CD4-positive, alpha-beta memory T cell (primary cell): ENCODE results near the gene RHCG. TPM values are rescaled to one million over a fixed set of nuclear protein-coding genes. Genes with fewer than 3 reads are reported as not detected.

Experiments
- CTCF ChIA-PET: fragments of 350-600 bp; sonication (Branson Sonifier 250); formaldehyde crosslinking; loops from one replicate; lab custom pipeline; 2021; ENCODE audit warnings: inconsistent platforms; ENCODE audit not compliant: partially characterized antibody; lab: Charles Lee
- POLR2A ChIA-PET: fragments of 350-600 bp; sonication (Branson Sonifier 250); formaldehyde crosslinking; loops from one replicate; lab custom pipeline; 2021; ENCODE audit not compliant: partially characterized antibody; lab: Charles Lee
- DNase-seq, 5 donors: peaks; one replicate each; pipeline versions ENCODE4 v3.0.0 to v3.0.0-alpha.2; 2020 to 2022; ENCODE audit warnings: mixed read lengths in 1 of 5
- H3K27ac ChIP-seq: one replicate; pipeline ENCODE4 v1.7.0; 2013; ENCODE audit warnings: low read depth, low read length
- H3K27me3 ChIP-seq: 2 replicates; pipeline ENCODE4 v1.7.0; 2013; ENCODE audit warnings: mild to moderate bottlenecking, low read length, moderate library complexity; ENCODE audit not compliant: insufficient read depth
- H3K36me3 ChIP-seq: 2 replicates; pipeline ENCODE4 v1.7.0; 2013; ENCODE audit warnings: mild to moderate bottlenecking, low read length, moderate library complexity; ENCODE audit not compliant: insufficient read depth
- H3K4me1 ChIP-seq: 2 replicates; pipeline ENCODE4 v1.7.0; 2013; ENCODE audit warnings: mild to moderate bottlenecking, low read length, moderate library complexity; ENCODE audit not compliant: insufficient read depth
- H3K4me3 ChIP-seq, 2 donors: one replicate each; pipeline ENCODE4 v1.7.0; 2013; ENCODE audit warnings: low read length in 2 of 2, mild to moderate bottlenecking in 1 of 2
- H3K9me3 ChIP-seq, 2 donors: one replicate each; pipeline ENCODE4 v1.7.0; 2013; ENCODE audit warnings: low read length in 2 of 2, control low read depth in 1 of 2; ENCODE audit not compliant: control insufficient read depth in 1 of 2
- H3K27ac Mint-ChIP-seq, 7 donors: one replicate each; pipeline ENCODE4 v1.8.0; 2020 to 2021; ENCODE audit warnings: mixed read lengths in 7 of 7, mild to moderate bottlenecking in 6 of 7, inconsistent platforms in 3 of 7, moderate library complexity in 3 of 7
- H3K27me3 Mint-ChIP-seq, 2 donors: one replicate each; pipeline ENCODE4 v1.8.0; 2020 to 2021; ENCODE audit warnings: mixed read lengths in 2 of 2
- H3K36me3 Mint-ChIP-seq, 2 donors: one replicate each; pipeline ENCODE4 v1.8.0; 2020 to 2021; ENCODE audit warnings: mixed read lengths in 2 of 2, inconsistent platforms in 1 of 2, mild to moderate bottlenecking in 1 of 2
- H3K4me1 Mint-ChIP-seq, 4 donors: one replicate each; pipeline ENCODE4 v1.8.0; 2020 to 2021; ENCODE audit warnings: mixed read lengths in 4 of 4, mild to moderate bottlenecking in 1 of 4
- H3K4me3 Mint-ChIP-seq, 8 donors: one replicate each; pipeline ENCODE4 v1.8.0; 2020 to 2021; ENCODE audit warnings: mixed read lengths in 8 of 8, mild to moderate bottlenecking in 7 of 8, moderate library complexity in 6 of 8, inconsistent platforms in 3 of 8
- H3K9me3 Mint-ChIP-seq, 8 donors: one replicate each; pipeline ENCODE4 v1.8.0; 2020 to 2021; ENCODE audit warnings: mixed read lengths in 8 of 8, mild to moderate bottlenecking in 5 of 8, inconsistent platforms in 3 of 8, moderate library complexity in 1 of 8
- intact Hi-C: fragments of 100-400 bp; cut with micrococcal nuclease; formaldehyde crosslinking; loops from one replicate; pipeline ENCODE4 v1.15.1; 2023
- polyA plus RNA-seq, 2 donors: library from polyadenylated mRNA; unstranded; fragments of 300-500 nt; fragmentation: Illumina TruSeq; gene quantifications; one replicate each; pipeline ENCODE4 v1.2.3, GENCODE V29; 2021
- total RNA-seq, 2 experiments: library from RNA; stranded (reverse); gene quantifications; one replicate each; pipeline ENCODE4 v1.2.3, GENCODE V29; 2021

The RHCG gene
- total and polyA plus RNA-seq, 4 experiments from 2014 or later, result not detected

DNA sequence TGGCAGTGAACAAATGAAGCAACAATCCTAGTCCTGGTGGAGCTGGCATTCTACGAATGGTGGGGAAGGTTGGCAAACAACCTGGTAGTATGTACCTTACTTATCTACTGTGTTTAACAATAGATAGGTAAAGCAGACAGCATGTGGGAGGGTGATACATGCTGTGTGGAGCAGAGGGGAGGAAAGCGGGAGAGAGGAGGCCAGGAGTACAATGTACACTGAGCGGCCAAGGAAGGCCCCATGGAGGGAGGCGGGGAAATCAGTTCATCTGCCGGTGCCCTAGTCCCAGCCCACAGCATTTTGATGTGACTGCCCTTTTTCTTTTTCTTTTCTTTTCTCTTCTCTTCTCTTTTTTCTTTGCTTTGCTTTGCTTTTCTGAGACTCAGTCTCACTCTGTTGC, 5.3 kb upstream of the RHCG start:
- peaks cover 12% of the 10 kb centered on the region for H3K27me3 ChIP-seq
- Mint-ChIP-seq H3K4me1 (peaks cover 0 to 3% (median 3%) of the 10 kb centered on the region in 4 donors), H3K4me3 (no peak overlapping the region), H3K9me3 (peaks cover 0 to 2% (median 0%) of the 10 kb centered on the region in 8 donors), H3K27me3 (peaks cover 26 to 46% of the 10 kb centered on the region in 2 donors), H3K27ac (no peak overlapping the region), H3K36me3 (no peaks in the 10 kb centered on the region)
- DNase-seq, result no peak
- no peak overlapping the region for H3K4me3 ChIP-seq
- no peaks in the 10 kb centered on the region for H3K4me1 ChIP-seq
- intact Hi-C loops, result no loop called here
- ChIA-PET CTCF (interaction anchor here (1.0 kb wide), 1 partner anchor 10 kb away, joined by 3 read pairs; no protein-coding TSS in a partner anchor), POLR2A (no interaction called here)
- no peak overlapping the region for H3K27ac ChIP-seq
- no peaks in the 10 kb centered on the region for H3K36me3 ChIP-seq
- no peaks in the 10 kb centered on the region for H3K9me3 ChIP-seq

DNA sequence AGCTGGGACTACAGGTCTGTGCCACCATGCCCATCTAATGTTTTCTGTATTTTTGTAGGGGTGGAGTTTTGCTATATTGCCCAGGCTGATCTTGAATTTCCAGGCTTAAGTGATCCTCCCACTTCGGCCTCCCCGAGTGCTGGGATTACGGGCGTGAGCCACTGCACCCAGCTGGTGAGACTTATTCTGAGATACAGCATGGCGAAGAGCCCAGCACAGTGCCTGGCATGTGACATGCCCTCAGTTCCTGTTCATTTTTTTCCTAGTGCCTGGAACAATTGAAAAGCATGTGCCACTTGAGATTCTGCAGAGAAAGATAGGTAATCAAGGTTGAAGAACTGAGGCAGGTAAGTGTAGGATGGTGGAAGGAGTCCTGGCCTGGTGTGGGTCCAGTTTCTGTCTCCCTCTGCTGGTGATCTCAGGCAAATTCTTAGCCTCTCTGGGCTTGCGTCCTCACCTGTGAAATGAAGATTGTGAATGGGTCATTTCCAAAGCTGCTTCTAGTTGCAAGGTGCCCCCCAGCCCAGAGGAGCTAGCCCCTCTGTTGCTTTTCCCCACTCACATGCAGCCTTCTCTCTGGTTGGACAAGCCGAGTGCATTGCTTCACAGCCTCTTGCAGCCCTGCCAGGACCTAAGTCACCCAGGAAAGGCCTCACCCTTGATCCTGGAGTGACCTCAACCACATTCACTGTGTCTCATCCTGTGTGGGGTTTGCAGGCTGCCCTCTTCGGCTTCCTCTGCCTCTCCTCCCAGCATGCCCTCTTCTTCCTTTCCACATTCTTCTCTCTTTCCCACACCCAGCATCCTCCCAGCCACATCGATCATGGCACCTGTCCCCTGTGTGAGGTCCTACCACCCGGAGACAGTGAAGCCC, 4.3 kb upstream of the RHCG start:
- Mint-ChIP-seq H3K27me3 (peaks cover 28 to 48% of the 10 kb centered on the region in 2 donors), H3K36me3 (no peaks in the 10 kb centered on the region), H3K4me3 (no peak overlapping the region), H3K9me3 (no peaks in the 10 kb centered on the region), H3K4me1 (peaks cover 3 to 12% (median 6%) of the 10 kb centered on the region in 4 donors), H3K27ac (no peak overlapping the region)
- Histone ChIP-seq H3K4me3 (no peak overlapping the region), H3K27ac (no peak overlapping the region), H3K4me1 (no peaks in the 10 kb centered on the region), H3K27me3 (peaks cover 19% of the 10 kb centered on the region), H3K9me3 (no peaks in the 10 kb centered on the region), H3K36me3 (no peaks in the 10 kb centered on the region)
- intact Hi-C loops, result no loop called here
- ChIA-PET CTCF (no interaction called here), POLR2A (no interaction called here)
- DNase-seq, result no peak

DNA sequence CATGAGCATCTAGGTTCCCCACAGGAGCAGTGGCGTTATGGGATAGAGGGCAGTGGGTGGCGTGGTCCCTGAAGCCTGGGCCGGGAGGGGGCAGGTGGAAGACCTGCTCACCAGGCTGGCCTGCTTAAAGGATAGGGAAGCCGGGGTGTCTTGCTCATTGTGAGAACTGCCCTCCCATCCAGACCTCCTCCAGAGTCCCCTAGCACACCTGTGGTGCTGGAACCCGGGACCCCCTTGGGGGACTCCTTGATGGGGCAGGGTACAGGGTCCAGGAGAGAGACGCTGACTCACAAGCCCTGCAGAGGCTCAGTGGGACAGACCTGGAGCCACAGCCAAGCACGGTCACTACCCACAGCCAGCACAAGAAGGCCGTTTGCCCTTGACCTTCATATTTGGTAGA, 2.8 kb upstream of the RHCG start:
- no peak for DNase-seq
- Mint-ChIP-seq H3K9me3 (no peaks in the 10 kb centered on the region), H3K27me3 (peaks cover 31 to 49% of the 10 kb centered on the region in 2 donors), H3K4me1 (peaks cover 3 to 14% (median 7%) of the 10 kb centered on the region in 4 donors), H3K27ac (no peak overlapping the region), H3K36me3 (no peaks in the 10 kb centered on the region), H3K4me3 (no peak overlapping the region)
- H3K4me3 ChIP-seq, result no peak overlapping the region
- CTCF ChIA-PET, result no interaction called here
- intact Hi-C loops, result no loop called here
- POLR2A ChIA-PET, result no interaction called here
- no peaks in the 10 kb centered on the region for H3K4me1 ChIP-seq
- H3K36me3 ChIP-seq, result no peaks in the 10 kb centered on the region
- H3K27ac ChIP-seq, result no peak overlapping the region
- H3K9me3 ChIP-seq, result no peaks in the 10 kb centered on the region
- H3K27me3 ChIP-seq, result peaks cover 26% of the 10 kb centered on the region

DNA sequence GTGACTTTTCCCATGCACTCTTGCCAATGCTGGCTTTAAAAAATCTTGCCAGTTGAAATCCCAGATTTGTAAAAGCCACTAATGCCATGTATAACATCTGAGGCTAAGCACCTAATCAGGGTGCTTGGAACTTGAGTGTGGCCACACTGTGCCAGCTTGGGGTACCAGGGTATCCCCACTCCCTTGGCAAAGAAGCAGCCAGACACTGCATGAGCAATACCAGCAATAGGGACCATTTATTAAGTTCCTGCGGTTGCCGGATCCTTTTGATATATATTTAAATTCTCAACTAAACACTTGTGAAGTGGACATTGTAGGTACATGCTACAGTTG, 2.2 kb upstream of the RHCG start:
- Histone ChIP-seq H3K27ac (no peak overlapping the region), H3K36me3 (no peaks in the 10 kb centered on the region), H3K27me3 (peaks cover 26% of the 10 kb centered on the region), H3K4me1 (no peaks in the 10 kb centered on the region), H3K4me3 (no peak overlapping the region), H3K9me3 (no peaks in the 10 kb centered on the region)
- peaks cover 33 to 53% of the 10 kb centered on the region in 2 donors for H3K27me3 Mint-ChIP-seq
- intact Hi-C loops, result no loop called here
- H3K36me3 Mint-ChIP-seq, result no peaks in the 10 kb centered on the region
- H3K4me3 Mint-ChIP-seq, result no peak overlapping the region
- H3K4me1 Mint-ChIP-seq, result peaks cover 3 to 14% (median 7%) of the 10 kb centered on the region in 4 donors
- H3K9me3 Mint-ChIP-seq, result no peaks in the 10 kb centered on the region
- H3K27ac Mint-ChIP-seq, result no peak overlapping the region
- ChIA-PET POLR2A (no interaction called here), CTCF (no interaction called here)
- DNase-seq, result no peak

DNA sequence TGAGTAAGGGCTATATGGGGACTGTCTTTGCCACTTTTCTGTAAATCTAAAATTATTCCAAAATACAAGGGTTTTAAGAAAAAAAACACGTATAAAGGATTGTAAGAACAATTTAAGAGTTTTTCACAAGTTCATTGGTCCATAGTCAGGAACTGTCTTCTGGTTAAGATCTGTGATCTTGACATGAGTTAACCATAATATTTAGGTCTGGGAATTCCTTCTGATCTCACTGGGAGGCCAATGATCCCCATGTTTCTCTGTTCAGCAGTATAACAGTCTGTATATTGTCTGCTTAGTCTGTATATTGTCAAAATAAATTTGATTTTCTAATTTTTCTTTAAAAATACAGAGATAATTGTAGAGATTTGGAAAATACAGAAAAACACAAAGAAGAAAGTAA, 848 bp upstream of the RHCG start:
- Histone ChIP-seq H3K36me3 (no peaks in the 10 kb centered on the region), H3K4me1 (no peaks in the 10 kb centered on the region), H3K27me3 (peaks cover 26% of the 10 kb centered on the region), H3K9me3 (no peaks in the 10 kb centered on the region), H3K27ac (no peak overlapping the region), H3K4me3 (no peak overlapping the region)
- ChIA-PET POLR2A (no interaction called here), CTCF (no interaction called here)
- no peak overlapping the region for H3K27ac Mint-ChIP-seq
- H3K9me3 Mint-ChIP-seq, result no peaks in the 10 kb centered on the region
- peak overlapping the region in 1 of 8 donors; percentile 65 for H3K4me3 Mint-ChIP-seq
- H3K36me3 Mint-ChIP-seq, result no peaks in the 10 kb centered on the region
- intact Hi-C loops, result no loop called here
- peaks cover 3 to 14% (median 7%) of the 10 kb centered on the region in 4 donors for H3K4me1 Mint-ChIP-seq
- H3K27me3 Mint-ChIP-seq, result peaks cover 33 to 52% of the 10 kb centered on the region in 2 donors
- DNase-seq, result no peak

DNA sequence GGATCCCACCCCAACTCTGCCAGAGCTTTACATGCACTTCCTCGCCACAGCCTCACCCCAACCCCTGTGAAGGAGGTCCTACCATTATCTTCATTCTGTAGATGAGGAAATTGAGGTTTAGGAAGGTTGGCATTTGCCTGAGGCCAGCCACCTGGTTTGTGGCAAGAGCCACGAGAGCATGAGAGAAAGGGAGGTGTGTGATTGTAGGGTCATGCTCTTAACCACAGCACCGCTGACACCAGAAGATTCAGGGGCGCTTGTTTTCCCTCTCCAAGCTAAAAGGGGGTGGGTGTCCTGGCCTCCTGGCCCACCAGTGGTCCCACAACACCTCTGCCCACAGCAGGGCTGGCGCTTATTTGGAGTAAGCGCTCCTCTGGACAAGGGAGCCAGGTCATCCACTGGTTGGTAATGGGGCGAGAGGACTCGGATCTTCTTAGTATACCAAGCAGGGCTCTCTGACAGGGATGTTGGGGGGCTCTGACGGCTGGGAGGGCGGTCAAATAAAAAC, 691 bp downstream of the RHCG start:
- H3K27me3 ChIP-seq, result peaks cover 23% of the 10 kb centered on the region
- CTCF ChIA-PET, result no interaction called here
- H3K4me3 ChIP-seq, result no peak overlapping the region
- no peaks in the 10 kb centered on the region for H3K4me1 ChIP-seq
- Mint-ChIP-seq H3K27me3 (peaks cover 34 to 47% of the 10 kb centered on the region in 2 donors), H3K27ac (no peak overlapping the region), H3K9me3 (no peaks in the 10 kb centered on the region), H3K36me3 (no peaks in the 10 kb centered on the region), H3K4me1 (peaks cover 3 to 14% (median 7%) of the 10 kb centered on the region in 4 donors), H3K4me3 (peak overlapping the region in 5 of 8 donors; percentile 8 to 78 (median 61))
- H3K27ac ChIP-seq, result no peak overlapping the region
- POLR2A ChIA-PET, result no interaction called here
- no peaks in the 10 kb centered on the region for H3K36me3 ChIP-seq
- intact Hi-C loops, result no loop called here
- DNase-seq, result no peak
- H3K9me3 ChIP-seq, result no peaks in the 10 kb centered on the region

DNA sequence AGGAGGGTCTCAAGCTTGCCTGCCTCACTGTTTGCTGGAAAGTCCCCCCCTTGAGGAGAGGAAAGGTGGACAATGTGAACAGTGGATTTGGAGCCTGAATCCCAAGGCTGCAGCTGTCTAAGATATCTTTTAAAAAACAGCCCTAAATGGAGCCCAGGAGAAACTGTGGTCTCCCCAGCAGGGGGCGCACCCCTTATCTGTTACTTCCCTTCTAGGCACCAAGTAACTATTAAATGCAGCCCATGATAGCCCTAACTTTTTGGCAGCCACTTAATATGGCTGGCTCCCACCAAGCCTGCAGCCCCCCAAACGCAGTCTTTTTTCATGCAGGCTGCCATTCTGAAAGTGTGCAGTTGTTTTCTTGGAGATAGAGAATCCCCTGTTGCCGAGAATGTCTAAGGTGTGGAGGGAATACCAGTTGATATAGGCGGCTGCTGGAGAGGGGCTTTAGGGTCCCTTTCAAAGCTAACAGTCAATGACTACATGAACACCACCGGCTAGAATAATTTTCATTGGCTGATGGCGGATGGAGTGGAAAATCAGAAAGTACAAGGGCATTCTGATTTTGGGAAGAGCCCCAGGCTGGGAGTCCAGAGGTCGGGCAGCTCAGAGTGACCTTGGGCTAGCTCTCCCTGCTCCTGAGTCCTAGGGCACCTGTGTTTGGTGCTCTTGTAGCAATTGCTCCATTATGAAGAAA, 1.3 kb downstream of the RHCG start:
- ChIA-PET POLR2A (no interaction called here), CTCF (interaction anchor here (1.5 kb wide), 1 partner anchor 9 kb away, joined by 3 read pairs; no protein-coding TSS in a partner anchor)
- H3K27ac ChIP-seq, result no peak overlapping the region
- no peak for DNase-seq
- H3K9me3 Mint-ChIP-seq, result no peaks in the 10 kb centered on the region
- H3K9me3 ChIP-seq, result no peaks in the 10 kb centered on the region
- peak overlapping the region in 1 of 8 donors; percentile 8 for H3K4me3 Mint-ChIP-seq
- no peak overlapping the region for H3K27ac Mint-ChIP-seq
- no peak overlapping the region for H3K4me3 ChIP-seq
- H3K27me3 ChIP-seq, result peaks cover 23% of the 10 kb centered on the region
- peaks cover 3 to 14% (median 7%) of the 10 kb centered on the region in 4 donors for H3K4me1 Mint-ChIP-seq
- no peaks in the 10 kb centered on the region for H3K36me3 ChIP-seq
- no peaks in the 10 kb centered on the region for H3K4me1 ChIP-seq
- H3K27me3 Mint-ChIP-seq, result peaks cover 31 to 46% of the 10 kb centered on the region in 2 donors
- H3K36me3 Mint-ChIP-seq, result no peaks in the 10 kb centered on the region
- intact Hi-C loops, result no loop called here
